Suprapubic skin (tissue), 4 donors: ENCODE data around the gene PTCD3. TPM values are rescaled to one million over a fixed set of nuclear protein-coding genes. Genes with fewer than 3 reads are reported as not detected.
A peak's percentile ranks its signal among the peaks of the same experiment; 100 is the strongest.

ENCODE experiments used
- DNase-seq, 2 donors: peaks; one replicate each; pipeline ENCODE4 v3.0.0-alpha.2; 2019; ENCODE audit warnings: low spot score in 2 of 2
- H3K27ac ChIP-seq: fragments of 200-600 bp; sonication (generic); one replicate; pipeline ENCODE4 v1.5.1; 2019
- H3K27me3 ChIP-seq: fragments of 200-600 bp; sonication (generic); one replicate; pipeline ENCODE4 v1.5.1; 2019
- H3K36me3 ChIP-seq: fragments of 200-600 bp; sonication (generic); one replicate; pipeline ENCODE4 v1.5.1; 2019
- H3K4me1 ChIP-seq: fragments of 200-600 bp; sonication (generic); one replicate; pipeline ENCODE4 v1.5.1; 2019
- H3K4me3 ChIP-seq: fragments of 200-600 bp; sonication (generic); one replicate; pipeline ENCODE4 v1.5.1; 2019; ENCODE audit warnings: mild to moderate bottlenecking
- H3K9me3 ChIP-seq: fragments of 200-600 bp; sonication (generic); one replicate; pipeline ENCODE4 v1.5.1; 2019
- EP300 ChIP-seq: sonication (generic); formaldehyde crosslinking; IDR thresholded peaks from one replicate; pipeline ENCODE4 v1.6.1; 2017; ENCODE audit warnings: antibody characterized with exemption
- POLR2A ChIP-seq, 2 donors: fragments of 450-650 bp; IDR thresholded peaks; one replicate each; pipeline ENCODE4 v1.6.1; 2017; ENCODE audit warnings: antibody characterized with exemption in 2 of 2, mild to moderate bottlenecking in 2 of 2, moderate library complexity in 2 of 2
- POLR2AphosphoS5 ChIP-seq, 3 donors: sonication (generic); formaldehyde crosslinking; IDR thresholded peaks; one replicate each; pipeline ENCODE4 v1.6.1; 2017; ENCODE audit warnings: antibody characterized with exemption in 3 of 3
- WGBS: methylation state at CpG from one replicate; pipeline ENCODE4 v1.1.5; 2018; 5-methylcytosine and 5-hydroxymethylcytosine counted together
- total RNA-seq, 4 donors: library from RNA; depleted of rRNA; stranded (reverse); fragments of >200 nt; gene quantifications; one replicate each; pipeline ENCODE4 v1.1.0, GENCODE V29; 2016
- TF ChIP-seq, protein P1 (sequence below), 2 donors: fragments of 200-600 bp in 1 of 2; fragments of 450-650 bp in 1 of 2; sonication (generic) in 1 of 2; IDR thresholded peaks; one replicate each; pipeline ENCODE4 v1.5.1; 2016 to 2019; ENCODE audit warnings: antibody characterized with exemption in 2 of 2, mild to moderate bottlenecking in 1 of 2, moderate library complexity in 1 of 2

PTCD3 gene
- total RNA-seq, 4 donors from 2014 or later: 42.9 to 240 (median 108) TPM

- H3K4me1 ChIP-seq: peaks cover 15% of the 10 kb centered on the region
- H3K27ac ChIP-seq: no peak overlapping the region
- no peak for TF ChIP-seq EP300
- TF ChIP-seq, protein P1, sequence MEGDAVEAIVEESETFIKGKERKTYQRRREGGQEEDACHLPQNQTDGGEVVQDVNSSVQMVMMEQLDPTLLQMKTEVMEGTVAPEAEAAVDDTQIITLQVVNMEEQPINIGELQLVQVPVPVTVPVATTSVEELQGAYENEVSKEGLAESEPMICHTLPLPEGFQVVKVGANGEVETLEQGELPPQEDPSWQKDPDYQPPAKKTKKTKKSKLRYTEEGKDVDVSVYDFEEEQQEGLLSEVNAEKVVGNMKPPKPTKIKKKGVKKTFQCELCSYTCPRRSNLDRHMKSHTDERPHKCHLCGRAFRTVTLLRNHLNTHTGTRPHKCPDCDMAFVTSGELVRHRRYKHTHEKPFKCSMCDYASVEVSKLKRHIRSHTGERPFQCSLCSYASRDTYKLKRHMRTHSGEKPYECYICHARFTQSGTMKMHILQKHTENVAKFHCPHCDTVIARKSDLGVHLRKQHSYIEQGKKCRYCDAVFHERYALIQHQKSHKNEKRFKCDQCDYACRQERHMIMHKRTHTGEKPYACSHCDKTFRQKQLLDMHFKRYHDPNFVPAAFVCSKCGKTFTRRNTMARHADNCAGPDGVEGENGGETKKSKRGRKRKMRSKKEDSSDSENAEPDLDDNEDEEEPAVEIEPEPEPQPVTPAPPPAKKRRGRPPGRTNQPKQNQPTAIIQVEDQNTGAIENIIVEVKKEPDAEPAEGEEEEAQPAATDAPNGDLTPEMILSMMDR (IDR thresholded peaks at IDR 0.05): no peak
- no peak for TF ChIP-seq POLR2AphosphoS5 (IDR thresholded peaks at IDR 0.05)
- TF ChIP-seq POLR2A (IDR thresholded peaks at IDR 0.05): no peak
- no peak for DNase-seq
- 100% methylated on average over 2 of the region's 3 CpGs for WGBS
- no peaks in the 10 kb centered on the region for H3K27me3 ChIP-seq
- H3K4me3 ChIP-seq: no peak overlapping the region
- peaks cover 61% of the 10 kb centered on the region for H3K36me3 ChIP-seq
- H3K9me3 ChIP-seq: no peaks in the 10 kb centered on the region
These were observed 31.8 kb upstream of the PTCD3 start for GRCh38 chr2:86074256-86074655.

- no peak for DNase-seq
- WGBS: 91% methylated on average over 13 of the region's 15 CpGs
- Histone ChIP-seq H3K4me3 (no peak overlapping the region), H3K9me3 (no peaks in the 10 kb centered on the region), H3K27ac (no peak overlapping the region), H3K27me3 (no peaks in the 10 kb centered on the region), H3K4me1 (peaks cover 15% of the 10 kb centered on the region), H3K36me3 (peaks cover 56% of the 10 kb centered on the region)
- TF ChIP-seq, protein P1 (IDR thresholded peaks at IDR 0.05): no peak
- TF ChIP-seq POLR2AphosphoS5 (IDR thresholded peaks at IDR 0.05) (no peak), EP300 (no peak), POLR2A (IDR thresholded peaks at IDR 0.05) (no peak)
These were observed 31.2 kb upstream of the PTCD3 start for GRCh38 chr2:86074811-86075210.

DNA sequence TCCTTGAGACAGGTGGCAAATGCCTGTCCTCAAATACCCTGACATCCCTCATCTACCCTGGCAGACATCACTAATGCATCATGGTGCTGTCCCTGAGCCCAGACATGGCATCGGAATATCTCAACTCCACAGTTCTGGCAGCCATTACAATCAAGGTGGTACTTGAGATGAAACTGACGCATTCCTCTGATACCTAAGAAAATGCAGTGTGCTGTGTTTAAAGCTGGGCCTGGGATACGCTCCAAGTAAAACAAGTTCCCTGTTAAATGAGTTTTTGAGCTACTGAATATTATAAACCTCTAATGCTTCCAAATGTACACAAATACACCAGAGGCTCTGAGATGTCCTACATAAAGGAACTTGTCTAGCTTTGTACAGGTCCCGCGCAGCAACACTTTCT, 30.1 kb upstream of the PTCD3 start:
- TF ChIP-seq, protein P1 (IDR thresholded peaks at IDR 0.05): no peak
- TF ChIP-seq POLR2A (IDR thresholded peaks at IDR 0.05) (no peak), POLR2AphosphoS5 (IDR thresholded peaks at IDR 0.05) (no peak), EP300 (no peak)
- no peak overlapping the region for H3K4me3 ChIP-seq
- H3K4me1 ChIP-seq: peaks cover 15% of the 10 kb centered on the region
- H3K27me3 ChIP-seq: no peaks in the 10 kb centered on the region
- H3K27ac ChIP-seq: no peak overlapping the region
- 96% methylated on average over 5 of the region's 5 CpGs for WGBS
- no peaks in the 10 kb centered on the region for H3K9me3 ChIP-seq
- no peak for DNase-seq
- peaks cover 56% of the 10 kb centered on the region for H3K36me3 ChIP-seq

- Histone ChIP-seq H3K27me3 (no peaks in the 10 kb centered on the region), H3K9me3 (no peaks in the 10 kb centered on the region), H3K27ac (no peak overlapping the region), H3K4me3 (no peak overlapping the region), H3K4me1 (no peaks in the 10 kb centered on the region), H3K36me3 (peaks cover 53% of the 10 kb centered on the region)
- no peak for DNase-seq
- WGBS: 63% methylated on average over 7 of the region's 7 CpGs
- TF ChIP-seq, protein P1 (IDR thresholded peaks at IDR 0.05): peak in 1 of 2 donors; percentile 37
- TF ChIP-seq EP300 (no peak), POLR2AphosphoS5 (IDR thresholded peaks at IDR 0.05) (no peak), POLR2A (IDR thresholded peaks at IDR 0.05) (no peak)
These were observed 27.1 kb upstream of the PTCD3 start for GRCh38 chr2:86078774-86079545.

GRCh38 chr2:86079981-86080911, 25.8 kb upstream of the PTCD3 start:
- WGBS: 73% methylated on average over 7 of the region's 14 CpGs
- no peak overlapping the region for H3K4me3 ChIP-seq
- TF ChIP-seq, protein P1 (IDR thresholded peaks at IDR 0.05): peak; percentile 78 to 79
- no peak for TF ChIP-seq EP300
- DNase-seq: peak; percentile 88
- H3K27ac ChIP-seq: no peak overlapping the region
- no peaks in the 10 kb centered on the region for H3K4me1 ChIP-seq
- peaks cover 43% of the 10 kb centered on the region for H3K36me3 ChIP-seq
- H3K27me3 ChIP-seq: no peaks in the 10 kb centered on the region
- no peaks in the 10 kb centered on the region for H3K9me3 ChIP-seq
